ENCODE data around the gene COL9A3.
A peak's percentile ranks its signal among the peaks of the same experiment; 100 is the strongest.

COL9A3 gene

DNA sequence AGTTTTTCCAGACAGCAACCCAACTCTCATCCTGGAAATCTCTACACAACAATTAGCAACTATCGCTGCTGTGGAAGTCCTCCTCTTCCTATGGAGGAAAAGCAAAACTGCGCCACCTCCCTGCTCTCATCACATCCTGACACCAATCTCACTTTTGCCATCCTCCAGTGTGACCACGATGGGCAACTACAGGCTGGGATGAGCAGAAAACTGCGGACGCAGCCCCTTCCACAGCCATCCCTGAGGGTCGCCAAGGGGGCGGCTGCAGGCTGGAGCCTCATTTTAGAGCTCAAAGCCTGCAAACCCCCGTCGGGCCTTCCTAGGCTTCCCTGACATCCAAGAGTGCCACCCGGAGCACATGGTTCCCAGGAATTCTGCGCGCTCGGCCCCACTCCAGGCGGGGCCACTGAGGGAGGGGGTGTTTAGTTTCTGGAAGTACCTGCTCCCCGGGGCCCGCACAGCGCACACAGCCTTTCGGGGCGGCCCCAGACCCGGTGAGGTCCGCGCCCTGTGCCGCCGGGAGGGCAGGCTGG is 43.6 kb downstream of the COL9A3 start:
- DNase-seq, result peak; percentile 50

DNA sequence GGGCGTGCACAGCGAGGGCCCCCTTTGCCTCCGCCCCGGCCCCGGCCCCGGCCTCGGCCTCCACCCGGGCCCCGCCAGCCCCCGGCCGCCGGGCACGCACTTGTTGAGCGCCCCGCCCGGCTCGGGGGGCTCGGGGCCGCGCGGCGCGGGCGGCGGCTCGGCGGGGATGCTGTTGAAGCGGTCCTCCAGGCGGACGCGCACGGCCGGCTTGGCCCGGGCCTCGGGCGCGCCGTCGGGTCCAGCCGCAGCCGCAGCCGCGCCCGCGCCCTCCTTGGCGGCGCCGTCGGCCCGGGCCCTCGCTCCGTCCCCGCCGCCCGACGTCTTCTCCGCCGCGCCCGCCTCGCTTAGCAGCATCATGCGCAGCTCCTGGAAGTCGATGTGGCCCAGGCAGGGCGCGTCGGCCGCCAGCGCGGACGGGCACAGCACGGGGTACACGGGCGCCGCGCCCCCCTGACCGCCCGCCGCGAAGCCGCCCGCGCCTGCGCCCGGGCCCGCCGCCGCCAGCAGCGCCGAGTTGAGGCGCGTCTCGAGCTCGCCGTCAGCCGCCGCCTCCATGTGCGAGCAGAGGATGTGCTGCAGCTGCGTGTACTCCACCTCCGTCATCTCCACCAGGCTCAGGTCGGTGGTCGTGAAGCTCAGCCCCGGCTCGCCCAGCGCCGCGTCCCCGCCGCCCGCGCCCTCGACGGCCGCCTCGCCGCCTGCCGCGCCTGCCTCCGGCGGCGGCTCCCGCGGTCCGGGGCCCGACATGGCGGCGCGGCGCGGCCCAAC is 44.3 kb downstream of the COL9A3 start:
- peak; percentile 44 for DNase-seq

DNA sequence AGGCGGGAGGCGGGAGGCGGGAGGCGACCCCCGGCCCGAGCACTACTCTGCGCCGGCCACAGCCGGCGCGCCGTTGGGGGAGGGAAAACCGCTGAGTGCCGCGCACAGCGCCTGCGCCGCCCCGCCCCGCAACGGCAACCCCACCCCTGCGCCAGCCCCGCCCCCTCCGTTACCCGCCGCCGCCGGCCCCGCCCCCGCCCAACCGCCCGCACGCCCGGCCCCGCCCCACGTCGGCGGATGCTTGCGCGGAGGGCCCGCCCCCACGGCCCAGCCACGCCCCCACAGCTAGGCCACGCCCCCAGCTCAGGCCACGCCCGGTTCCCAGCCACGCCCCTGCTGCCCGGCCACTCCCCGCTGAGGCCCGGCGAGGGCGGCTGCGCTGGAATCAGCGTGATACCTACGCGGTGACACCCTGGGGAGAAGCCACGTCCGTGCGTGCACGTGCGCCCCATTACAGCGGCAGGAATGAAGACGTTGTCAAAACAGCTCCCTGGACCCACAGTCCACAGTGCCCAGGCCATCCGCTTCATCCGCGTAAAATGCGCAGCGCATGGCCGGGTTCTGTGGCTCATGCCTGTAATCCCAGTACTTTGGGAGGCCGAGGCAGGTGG is 45.0 kb downstream of the COL9A3 start, which contains the start of gene TCFL5:
TSS of gene TCFL5 (minus strand) at position 97 of the 611 bp plus-strand sequence. CDS start 152 bp downstream, outside the sequence.
- peak; percentile 88 for DNase-seq

DNA sequence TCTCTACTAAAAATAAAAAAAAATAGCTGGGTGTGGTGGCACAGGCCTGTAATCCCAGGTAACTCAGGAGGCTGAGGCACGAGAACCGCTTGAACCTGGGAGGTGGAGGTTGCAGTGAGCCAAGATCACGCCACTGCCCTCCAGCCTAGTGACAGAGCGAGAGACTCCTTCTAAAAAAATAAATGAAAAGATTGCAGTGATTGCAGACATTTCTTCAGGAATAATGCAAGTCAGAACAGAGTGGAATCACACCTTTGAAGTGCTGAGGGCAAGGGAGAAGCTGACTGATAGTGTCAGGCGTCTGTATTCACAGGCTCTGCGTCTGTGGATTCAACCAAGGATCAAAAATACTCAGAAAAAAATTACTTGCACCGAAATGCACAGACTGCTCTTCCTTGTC is 47.4 kb downstream of the COL9A3 start:
- DNase-seq, result no peak

DNA sequence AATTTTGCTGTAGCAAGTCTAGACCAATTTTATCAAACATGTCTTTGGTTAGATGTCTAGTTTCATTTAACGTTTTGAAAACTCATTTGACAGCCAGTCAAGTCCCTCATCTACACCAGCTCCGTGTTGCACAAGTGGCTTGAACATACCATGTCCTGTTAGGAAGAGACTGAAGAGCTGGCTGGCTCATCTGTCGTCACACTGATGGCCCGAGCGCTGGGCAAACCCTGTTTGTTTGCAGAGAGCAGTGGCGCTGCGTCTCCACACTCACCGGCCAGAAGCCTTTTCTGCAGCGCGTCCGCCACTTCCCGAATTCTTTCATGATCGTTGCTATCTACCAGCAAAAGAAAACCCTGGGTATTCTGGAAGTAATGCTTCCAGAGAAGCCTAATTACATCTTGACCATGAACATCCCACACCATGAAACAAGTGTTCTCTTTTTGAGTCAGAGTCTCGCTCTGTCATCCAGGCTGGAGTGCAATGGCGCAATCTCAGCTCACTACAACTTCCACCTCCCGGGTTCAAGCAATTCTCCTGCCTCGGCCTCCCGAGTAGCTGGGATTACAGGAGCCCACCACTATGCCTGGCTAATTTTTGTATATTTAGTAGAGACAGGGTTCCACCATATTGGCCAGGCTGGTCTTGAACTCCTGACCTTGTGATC is 55.5 kb downstream of the COL9A3 start:
- DNase-seq, result no peak

DNA sequence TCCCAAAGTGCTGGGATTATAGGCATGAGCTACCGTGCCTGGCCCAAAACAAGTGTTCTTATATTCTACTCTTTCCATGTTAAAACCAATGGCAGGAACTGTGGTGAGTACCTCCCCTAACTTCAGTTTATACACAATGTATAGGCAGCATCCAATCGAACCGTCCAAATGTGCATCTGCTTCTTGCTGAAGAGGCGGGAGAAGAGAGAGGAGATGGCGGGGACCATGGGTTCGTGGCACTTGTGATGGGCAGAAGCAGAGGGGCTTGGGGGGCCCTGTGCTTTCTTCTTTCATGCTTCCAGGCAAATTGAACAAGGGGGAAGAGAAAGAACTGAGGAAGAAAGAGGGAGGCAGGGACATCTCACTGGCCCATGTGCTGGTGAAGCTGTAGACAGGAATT is 56.0 kb downstream of the COL9A3 start:
- DNase-seq, result no peak

DNA sequence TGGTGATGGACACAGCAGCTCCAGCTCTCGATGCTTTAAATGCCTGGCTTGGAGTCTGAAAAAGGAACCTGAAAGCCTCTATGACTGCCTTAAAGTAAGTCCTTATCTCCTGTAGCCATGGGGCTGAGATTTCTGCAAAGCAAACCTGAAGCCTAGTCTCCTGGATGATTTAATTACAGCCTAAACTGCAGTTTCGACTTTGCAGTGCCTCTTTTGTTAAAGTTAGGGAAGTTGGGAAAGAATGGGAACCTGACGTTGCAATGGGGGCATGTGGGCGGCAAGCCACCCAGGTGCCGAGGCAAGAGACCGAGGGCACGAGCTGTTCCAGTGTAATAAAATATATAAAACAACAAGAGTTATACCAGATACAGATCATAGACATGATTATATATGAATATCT is 56.4 kb downstream of the COL9A3 start:
- no peak for DNase-seq

DNA sequence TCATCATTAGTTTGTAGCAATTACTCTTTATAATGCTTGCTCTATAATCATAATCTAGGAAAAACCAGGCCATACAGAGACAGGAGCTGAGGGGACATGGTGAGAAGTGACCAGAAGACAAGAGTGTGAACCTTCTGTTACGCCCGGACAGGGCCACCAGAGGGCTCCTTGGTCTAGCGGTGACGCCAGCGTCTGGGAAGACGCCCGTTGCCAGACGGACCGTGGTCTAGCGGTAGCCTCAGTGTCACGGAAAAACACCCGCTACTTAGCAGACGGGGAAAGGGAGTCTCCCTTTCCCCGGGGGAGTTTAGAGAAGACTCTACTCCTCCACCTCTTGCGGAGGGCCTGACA is 56.8 kb downstream of the COL9A3 start:
- DNase-seq, result peak; percentile 68

DNA sequence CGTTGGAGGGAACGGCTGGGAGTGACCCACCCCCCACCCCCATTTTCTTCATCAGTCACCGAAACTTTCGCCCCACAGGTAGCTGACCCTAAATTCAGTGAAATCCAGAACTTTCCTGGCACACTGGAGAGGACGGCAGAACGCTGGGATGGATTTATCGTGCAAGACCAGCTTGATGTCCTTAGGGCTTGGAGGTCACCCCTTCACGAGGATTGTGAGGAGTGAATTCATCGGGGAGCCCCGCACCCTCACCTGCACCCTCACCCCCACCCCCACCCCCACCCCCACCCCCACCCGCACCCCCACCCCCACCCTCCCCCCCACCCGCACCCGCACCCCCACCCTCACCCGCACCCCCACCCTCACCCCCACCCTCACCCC is 58.1 kb downstream of the COL9A3 start:
- no peak for DNase-seq

DNA sequence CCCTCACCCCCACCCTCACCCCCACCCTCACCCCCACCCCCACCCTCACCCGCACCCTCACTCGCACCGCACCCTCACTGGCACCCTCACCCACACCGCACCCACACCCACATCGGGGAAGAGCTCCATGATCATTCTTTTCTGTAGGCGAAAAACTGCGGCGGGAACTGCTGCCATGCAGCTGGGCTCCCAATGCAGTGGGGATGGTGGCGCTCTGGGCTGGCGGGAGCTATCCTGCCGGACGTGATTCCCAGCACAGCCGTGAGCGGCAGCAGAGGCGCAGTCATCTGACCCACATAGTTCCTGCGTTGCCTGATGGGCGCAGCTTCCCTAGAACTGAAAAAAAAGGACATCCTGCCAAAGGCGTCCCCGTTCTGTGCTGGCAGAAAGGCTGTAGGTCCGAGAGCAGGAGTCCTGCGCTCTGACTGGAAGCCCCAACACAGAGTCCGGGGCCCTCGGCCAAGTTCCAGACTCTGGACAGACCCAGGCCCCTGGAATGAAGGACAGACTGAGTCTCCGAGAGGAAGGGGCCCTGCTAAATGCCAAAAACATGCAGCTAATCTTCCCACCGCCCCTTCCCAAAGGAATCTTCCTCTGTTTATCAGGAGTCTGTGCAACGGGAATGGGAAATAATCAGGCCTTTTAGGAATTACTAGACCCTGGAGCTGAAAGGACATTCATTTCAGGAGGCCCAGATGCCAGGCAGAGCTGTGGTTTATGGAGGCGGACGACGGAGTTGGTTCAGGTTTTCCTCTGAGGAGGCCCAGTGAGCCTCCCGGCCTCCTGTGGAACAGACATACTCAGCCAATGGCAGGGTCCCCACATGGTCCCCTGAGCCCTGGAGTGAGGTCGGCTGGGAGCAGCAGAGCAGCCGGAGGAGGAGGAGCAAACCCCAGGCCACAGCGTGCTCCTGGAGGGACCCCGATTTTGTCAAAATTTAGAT is 58.8 kb downstream of the COL9A3 start:
- peak; percentile 90 for DNase-seq

DNA sequence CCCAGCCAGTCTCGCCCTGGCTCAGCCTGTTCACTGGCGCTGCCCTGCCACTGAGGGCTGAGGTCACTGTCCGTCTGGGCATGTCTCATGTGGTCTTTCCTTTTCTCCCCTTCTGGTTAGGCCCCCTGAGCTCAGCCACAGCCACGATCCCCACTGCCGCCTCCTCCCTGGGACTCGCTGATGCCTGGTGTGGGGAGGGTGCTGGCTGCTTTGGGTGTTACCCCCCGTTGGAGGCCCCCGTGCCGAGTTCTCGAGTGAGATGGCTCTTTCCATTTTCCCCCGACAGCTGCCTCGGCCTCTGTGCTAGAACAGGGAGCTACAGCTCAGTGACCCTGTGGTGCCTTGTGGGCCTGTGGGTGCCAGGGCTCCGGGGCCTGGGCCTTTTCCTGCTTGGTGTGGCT is 59.7 kb downstream of the COL9A3 start:
- no peak for DNase-seq

DNA sequence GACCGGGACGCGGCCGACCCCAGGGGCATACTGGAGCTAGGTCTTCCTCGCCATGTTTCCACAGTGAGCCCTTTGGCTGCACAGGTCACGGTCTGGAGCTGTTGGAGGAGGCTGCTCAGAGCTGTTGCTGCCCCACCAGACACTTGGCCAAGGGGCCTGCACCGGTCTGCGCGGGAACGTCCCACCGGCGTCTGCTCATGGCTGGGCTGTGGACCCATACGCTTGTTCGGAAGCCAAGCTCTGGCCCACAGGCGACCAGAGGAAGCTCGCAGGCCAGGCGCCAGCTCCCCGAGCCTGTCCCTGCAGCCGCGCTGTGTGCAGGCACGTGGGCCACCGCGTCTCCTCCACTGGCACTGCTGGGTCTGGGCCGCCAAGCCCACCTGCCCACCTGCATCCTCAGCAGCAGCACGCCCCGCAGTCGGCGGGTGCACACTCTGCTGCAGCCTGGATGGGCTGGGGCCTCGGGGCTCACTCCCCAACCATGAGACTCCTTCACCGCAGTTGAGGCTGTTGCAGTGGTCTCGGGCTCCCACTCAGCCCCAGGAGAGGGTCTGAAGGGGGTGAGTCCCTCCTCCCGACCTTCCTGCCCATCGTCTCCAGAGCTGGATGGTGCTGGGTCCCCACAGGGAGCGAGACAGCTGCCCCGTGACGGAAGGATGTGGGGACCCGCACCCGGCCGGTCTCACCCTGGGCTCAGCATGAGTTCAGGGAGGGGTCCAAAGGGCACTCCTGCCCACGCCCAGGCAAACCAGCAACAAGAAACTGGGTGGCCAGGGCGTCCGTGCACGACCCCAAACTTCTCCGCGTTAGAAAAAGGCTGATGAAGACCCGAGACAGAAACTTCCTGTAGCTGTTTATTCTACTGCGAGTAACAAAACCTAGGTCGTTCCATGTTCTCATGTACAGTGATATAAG is 60.3 kb downstream of the COL9A3 start:
- DNase-seq, result no peak

DNA sequence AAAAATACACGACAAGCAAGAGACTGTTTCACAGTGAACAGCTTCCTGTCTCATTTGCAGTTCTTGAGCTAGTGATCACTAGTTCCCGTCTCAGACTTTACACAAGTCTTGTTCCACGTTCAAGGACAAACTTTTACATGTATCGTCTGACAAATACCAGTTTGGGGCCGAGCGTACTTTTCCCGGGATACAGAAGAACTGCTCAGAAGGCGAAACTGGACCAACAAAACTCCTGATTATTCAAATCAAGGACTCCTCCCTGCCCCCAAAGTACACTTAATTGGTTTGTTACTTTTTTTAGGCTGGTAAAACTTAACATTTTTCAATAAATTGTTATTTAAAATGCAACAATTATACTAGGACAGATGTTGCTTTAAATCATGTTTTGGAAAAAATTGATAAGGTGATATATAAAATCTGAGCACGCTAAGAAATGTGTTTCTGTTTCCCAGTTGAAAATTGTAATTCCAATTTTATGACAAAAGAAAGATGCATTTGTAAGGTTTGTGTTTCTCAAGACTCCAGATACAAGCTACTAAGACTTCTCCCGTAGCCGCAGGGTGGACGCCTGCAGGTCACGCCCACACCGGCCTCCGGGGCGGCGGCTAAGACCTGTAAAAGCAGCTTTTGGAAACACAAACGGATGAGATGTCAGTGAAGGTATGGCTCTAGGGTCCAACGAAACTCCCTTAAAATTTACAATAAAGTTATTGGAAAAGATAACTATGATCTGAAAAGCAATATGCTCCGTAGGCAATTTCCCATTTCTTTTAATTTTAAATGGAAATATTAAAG is 61.6 kb downstream of the COL9A3 start:
- no peak for DNase-seq

DNA sequence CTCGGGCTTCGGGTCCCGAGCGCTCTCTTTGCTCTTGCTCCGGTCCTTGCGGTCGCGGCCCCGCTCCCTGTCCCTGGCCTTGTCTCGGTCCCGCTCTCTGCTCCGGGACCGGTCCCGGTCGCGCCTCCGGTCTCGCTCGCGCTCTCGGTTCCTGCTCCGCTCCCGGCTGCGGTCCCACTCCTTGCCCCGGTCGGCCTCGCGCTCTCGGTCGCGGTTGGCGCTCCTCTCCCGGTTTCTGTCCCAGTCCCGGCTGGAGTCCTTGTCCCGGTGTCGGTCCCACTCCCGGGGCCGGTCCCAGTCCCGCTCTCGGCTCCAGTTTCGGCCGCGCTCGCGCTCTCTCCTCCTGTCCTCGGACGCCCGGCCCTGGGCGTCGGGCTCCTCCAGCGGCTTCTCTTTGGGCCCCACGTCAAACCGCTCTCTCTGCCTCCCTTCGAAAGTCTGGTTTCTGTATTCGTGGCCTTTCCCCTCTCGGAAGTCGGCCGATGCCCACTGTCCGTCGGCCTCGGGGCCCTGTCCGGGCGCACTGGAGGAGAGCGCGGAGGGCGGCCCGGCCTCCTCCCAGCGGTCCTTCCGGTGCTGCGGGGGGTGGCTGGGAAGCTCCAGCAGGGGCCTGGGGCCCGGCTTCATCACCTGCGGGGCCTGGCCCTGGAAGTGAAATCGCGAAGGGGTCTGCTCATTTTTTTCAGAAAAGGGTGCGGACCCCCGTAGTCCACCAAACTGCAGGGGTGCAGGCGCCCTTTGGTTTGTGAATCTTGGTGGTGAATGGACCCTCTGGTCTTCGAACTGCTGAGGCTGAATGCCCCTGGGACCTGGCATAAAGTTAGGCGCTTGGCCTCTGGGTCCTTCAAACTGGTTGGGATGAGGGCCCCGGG is 62.7 kb downstream of the COL9A3 start:
- DNase-seq, result no peak

DNA sequence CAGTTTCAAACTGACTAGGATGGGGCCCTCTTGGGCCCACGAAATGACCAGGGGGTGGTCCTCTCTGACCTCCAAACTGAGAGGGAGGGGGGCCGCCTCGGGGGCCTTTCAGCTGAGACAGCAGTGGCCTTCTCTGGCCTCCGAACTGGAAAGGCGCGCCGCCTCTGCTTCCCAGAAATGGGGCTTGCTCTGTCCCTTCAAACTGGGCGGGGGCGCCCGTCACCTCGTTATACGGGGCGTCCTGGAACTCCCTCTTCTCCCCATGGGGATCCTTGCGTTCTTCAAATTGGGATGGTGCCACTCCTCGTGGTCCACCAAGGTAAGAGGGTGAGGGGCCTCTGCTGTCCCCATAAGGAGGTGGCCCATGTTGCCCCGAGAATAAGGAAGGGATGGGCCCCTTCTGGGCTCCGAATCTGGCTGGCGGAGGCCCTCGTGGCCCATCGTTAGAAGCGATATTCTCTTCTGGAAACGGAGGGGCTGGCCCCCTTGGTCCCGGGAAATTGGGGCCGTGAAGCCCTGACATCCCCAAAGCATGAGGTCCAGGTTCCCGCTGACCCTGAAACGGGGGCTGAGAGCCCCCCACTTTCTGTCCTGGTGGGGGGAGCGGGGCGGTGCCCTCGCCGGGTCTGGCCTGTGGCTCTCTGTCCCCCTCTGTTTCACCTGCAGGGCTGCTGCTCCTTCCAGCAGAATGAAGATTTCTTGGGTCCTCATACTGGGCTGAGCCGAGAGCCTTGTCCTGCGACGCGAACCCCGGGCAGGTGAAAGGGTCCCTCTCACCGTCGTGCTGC is 63.5 kb downstream of the COL9A3 start:
- DNase-seq, result no peak

DNA sequence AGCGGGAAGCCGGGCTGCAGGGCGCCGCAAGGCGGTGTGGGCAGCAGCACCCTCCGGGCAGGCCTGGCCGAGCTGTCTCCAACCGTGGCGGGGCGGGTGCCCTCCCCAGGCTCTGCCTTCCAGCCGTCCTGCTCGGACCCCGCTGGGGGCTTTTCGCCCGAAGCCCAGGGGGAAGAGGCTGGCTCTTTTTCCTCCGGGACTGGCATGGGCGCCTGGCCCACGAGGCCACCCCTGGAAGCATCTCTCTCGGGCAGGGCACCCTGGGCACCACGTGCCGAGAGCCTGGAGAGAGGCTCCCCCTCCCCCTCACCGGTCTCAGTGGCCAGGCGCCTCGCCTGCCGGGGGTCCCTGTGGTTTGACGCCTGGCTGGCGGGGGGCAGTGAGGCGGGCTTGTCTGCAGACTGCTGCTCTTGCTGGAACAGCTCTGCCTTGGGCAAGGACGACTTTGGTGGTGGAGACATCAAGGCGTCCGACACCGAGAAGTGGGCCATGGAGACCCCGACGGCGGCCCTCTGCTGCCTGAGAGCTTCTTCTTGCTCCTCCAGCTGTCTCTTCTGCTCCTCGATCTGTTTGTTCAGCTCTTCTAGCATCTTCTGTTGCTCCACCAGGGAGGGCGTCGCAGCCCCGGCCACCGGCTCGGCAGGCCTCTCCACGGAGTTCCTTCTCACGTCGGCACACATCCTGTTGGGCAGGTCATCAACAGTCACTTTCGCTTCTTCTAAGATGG is 64.2 kb downstream of the COL9A3 start:
- DNase-seq, result no peak

DNA sequence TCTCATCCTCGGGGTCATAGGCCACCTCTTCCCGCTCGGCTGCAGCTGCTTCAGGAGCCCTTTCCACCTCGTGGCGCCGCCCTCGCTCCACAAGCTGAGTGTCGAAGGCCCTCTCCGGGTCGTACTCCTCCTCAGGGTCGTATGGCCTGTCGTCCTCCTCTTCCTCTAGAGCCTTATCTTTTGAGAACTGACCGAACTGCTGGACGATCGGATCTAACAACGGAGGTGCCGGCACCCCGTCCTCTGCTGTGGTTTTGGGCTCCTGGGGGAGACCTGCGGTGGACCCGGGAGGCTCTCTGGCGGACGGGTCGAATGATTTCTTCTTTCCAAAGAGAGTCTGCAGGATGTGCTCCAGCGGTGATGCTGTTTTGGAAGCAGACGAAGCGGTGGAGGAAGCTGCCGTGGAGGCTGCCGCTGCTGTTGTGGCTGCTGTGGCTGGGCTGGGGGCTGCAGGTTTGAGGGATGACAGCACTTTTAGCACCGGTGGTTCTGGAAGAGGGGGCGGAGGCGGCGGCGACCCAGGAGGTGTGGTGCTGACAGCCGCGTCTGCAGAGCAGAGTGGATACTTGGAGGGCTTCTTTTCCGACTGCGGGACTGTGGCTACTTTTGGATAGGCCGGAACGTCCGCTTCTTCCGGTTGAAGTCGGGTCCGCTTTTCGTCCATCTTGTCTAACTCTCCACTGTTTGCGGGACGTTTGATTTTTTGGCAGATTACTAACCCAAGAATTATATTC is 65.0 kb downstream of the COL9A3 start:
- DNase-seq, result no peak

DNA sequence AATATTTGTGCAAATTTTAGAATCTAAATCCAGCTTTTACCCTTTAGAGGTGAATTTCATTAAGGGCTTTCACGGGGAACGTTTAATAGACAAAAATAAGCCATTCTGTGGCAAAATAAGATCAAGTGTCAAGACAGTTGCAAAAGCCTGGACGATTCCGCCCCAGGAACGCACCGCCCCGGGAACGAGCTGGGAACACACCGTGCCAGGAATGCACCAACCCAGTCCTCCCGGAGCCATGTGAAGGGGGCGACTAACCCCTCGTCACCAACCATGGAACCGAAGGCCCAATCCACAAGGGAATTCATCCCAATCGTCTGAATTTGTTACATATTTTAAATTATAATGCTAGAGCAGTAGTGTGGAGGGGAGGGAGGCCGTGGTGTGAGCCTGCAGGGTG is 65.6 kb downstream of the COL9A3 start:
- no peak for DNase-seq
